Measurements from ENCODE around the gene FAXC. TPM values are rescaled to one million over a fixed set of nuclear protein-coding genes. Genes with fewer than 3 reads are reported as not detected.

FAXC gene
- total RNA-seq = 0.39 and 0.76 TPM in 2 replicates

GRCh38 chr6:99349171-99350141, at the start of gene FAXC:
TSS of gene FAXC (minus strand) at chr6:99349674. CDS start at chr6:99349372, 302 bp downstream.
- DNase-seq (ENCODE audit: low read depth in 2 of 2) = peak in 1 of 2 donors; percentile 52

- no peak for DNase-seq (ENCODE audit: low read depth in 2 of 2)
Measured at GRCh38 chr6:99397287-99397686, 47.8 kb upstream of the FAXC start.

GRCh38 chr6:99393698-99394531, 44.4 kb upstream of the FAXC start, which contains the start of gene COQ3:
TSS of gene COQ3 (minus strand) at chr6:99394195. CDS start at chr6:99394179, 16 bp downstream.
- peak; percentile 45 to 79 for DNase-seq (ENCODE audit: low read depth in 2 of 2)

- no peak for DNase-seq (ENCODE audit: low read depth in 2 of 2)
Measured at GRCh38 chr6:99393366-99393697, 43.9 kb upstream of the FAXC start.

GRCh38 chr6:99390896-99391295, 41.4 kb upstream of the FAXC start:
- no peak for DNase-seq (ENCODE audit: low read depth in 2 of 2)

- no peak for DNase-seq (ENCODE audit: low read depth in 2 of 2)
Measured at GRCh38 chr6:99384507-99384906, 35.0 kb upstream of the FAXC start.

- DNase-seq (ENCODE audit: low read depth in 2 of 2) = no peak
Measured at GRCh38 chr6:99378636-99379035, 29.2 kb upstream of the FAXC start.

GRCh38 chr6:99369533-99369932, 20.1 kb upstream of the FAXC start:
- no peak for DNase-seq (ENCODE audit: low read depth in 2 of 2)

GRCh38 chr6:99366852-99367251, 17.4 kb upstream of the FAXC start:
- DNase-seq (ENCODE audit: low read depth in 2 of 2) = no peak

- DNase-seq (ENCODE audit: low read depth in 2 of 2) = no peak
Measured at GRCh38 chr6:99364026-99364425, 14.6 kb upstream of the FAXC start.

GRCh38 chr6:99362678-99363268, 13.3 kb upstream of the FAXC start:
- DNase-seq (ENCODE audit: low read depth in 2 of 2) = no peak

GRCh38 chr6:99359800-99360199, 10.3 kb upstream of the FAXC start:
- no peak for DNase-seq (ENCODE audit: low read depth in 2 of 2)

- DNase-seq (ENCODE audit: low read depth in 2 of 2) = no peak
Measured at GRCh38 chr6:99356641-99357040, 7.2 kb upstream of the FAXC start.

- no peak for DNase-seq (ENCODE audit: low read depth in 2 of 2)
Measured at GRCh38 chr6:99354983-99355382, 5.5 kb upstream of the FAXC start.

GRCh38 chr6:99353126-99353525, 3.7 kb upstream of the FAXC start:
- DNase-seq (ENCODE audit: low read depth in 2 of 2) = peak in 1 of 2 donors; percentile 14

- no peak for DNase-seq (ENCODE audit: low read depth in 2 of 2)
Measured at GRCh38 chr6:99350573-99350972, 1.1 kb upstream of the FAXC start.

GRCh38 chr6:99348288-99349170, 945 bp downstream of the FAXC start:
- DNase-seq (ENCODE audit: low read depth in 2 of 2) = no peak

- DNase-seq (ENCODE audit: low read depth in 2 of 2) = no peak
Measured at GRCh38 chr6:99347804-99348203, 1.7 kb downstream of the FAXC start.

GRCh38 chr6:99346595-99346994, 2.9 kb downstream of the FAXC start:
- no peak for DNase-seq (ENCODE audit: low read depth in 2 of 2)

GRCh38 chr6:99345164-99345563, 4.3 kb downstream of the FAXC start:
- DNase-seq (ENCODE audit: low read depth in 2 of 2) = no peak

- DNase-seq (ENCODE audit: low read depth in 2 of 2) = peak in 1 of 2 donors; percentile 52
Measured at GRCh38 chr6:99344289-99344688, 5.2 kb downstream of the FAXC start.
